ENCODE results near the gene PLCB1.

PLCB1 gene

DNA sequence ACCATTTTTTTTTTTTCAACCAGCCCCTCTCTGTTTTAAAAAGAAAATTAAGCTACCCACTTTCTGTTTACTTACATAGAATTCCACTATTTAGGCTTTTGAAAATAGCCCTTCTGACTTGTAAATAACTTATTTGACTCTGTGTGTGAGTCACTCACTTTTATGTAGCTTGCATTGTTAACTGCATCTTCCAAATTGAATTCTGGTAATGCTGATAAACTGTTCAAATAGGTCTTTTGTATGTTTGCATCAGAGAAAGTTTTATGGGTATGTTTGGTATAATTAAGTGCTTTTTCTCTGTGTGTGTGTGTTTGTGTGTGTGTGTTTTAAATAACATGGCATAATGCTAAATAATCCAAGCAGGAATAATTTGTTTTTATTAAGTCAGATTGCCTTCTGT lies 360.1 kb downstream of the PLCB1 start:
- Histone ChIP-seq H3K36me3 (ENCODE audit: control insufficient read depth in 1 of 2, insufficient read depth in 2 of 2, low read length in 2 of 2) (no peaks in the 10 kb centered on the region), H3K27me3 (ENCODE audit: low read depth, low read length) (no peaks in the 10 kb centered on the region), H3K27ac (ENCODE audit: low read length) (no peak overlapping the region), H3K9me3 (ENCODE audit: control insufficient read depth in 1 of 2, low read length in 2 of 2) (no peaks in the 10 kb centered on the region), H3K4me3 (ENCODE audit: low read depth in 1 of 2, low read length in 2 of 2) (no peak overlapping the region), H3K4me1 (ENCODE audit: control insufficient read depth in 1 of 2, insufficient read depth in 2 of 2, low read length in 2 of 2) (peaks cover 0 to 25% of the 10 kb centered on the region in 2 donors)

DNA sequence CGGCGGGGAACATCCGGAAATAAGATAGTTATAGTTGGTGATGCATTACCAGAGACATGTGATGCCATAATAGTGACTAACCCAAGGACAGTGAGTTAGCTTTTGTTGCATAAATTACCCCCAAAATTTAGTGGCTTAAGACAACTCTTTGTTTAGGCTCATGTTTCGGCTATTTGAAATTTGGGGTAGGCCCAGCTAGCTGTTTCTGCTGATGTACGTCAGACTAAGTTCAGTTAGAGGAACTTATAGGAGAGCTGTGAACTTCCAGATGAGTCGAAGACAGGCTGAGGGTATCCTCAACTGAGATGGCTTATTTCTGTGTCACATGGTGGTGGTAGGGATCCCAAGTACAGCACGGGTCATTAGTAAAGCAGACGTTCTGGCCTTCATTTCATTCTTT lies 366.5 kb downstream of the PLCB1 start:
- no peaks in the 10 kb centered on the region for H3K36me3 ChIP-seq (ENCODE audit: control insufficient read depth in 1 of 2, insufficient read depth in 2 of 2, low read length in 2 of 2)
- H3K4me1 ChIP-seq (ENCODE audit: control insufficient read depth in 1 of 2, insufficient read depth in 2 of 2, low read length in 2 of 2), result peaks cover 0 to 4% of the 10 kb centered on the region in 2 donors
- no peak overlapping the region for H3K27ac ChIP-seq (ENCODE audit: low read length)
- H3K27me3 ChIP-seq (ENCODE audit: low read depth, low read length), result no peaks in the 10 kb centered on the region
- H3K4me3 ChIP-seq (ENCODE audit: low read depth in 1 of 2, low read length in 2 of 2), result no peak overlapping the region
- no peaks in the 10 kb centered on the region for H3K9me3 ChIP-seq (ENCODE audit: control insufficient read depth in 1 of 2, low read length in 2 of 2)

DNA sequence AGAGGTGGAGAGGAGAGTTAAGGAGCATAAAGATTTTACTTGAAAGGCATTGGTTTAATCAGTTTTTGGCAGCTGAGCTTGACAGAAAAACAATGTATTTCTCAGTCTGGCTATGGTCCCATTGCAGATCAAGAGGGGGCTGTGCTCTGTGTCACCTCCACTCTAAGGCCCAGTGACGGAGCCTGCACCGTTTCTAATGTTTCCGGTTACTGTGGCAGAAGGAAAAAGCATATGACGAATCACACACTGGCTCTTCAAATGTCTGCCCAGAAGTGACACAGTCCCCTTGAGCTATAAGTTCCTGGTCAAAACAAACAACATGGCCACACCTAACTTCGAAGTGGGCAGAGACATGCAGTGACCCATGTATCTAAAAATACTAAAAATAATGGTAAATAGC lies 372.0 kb downstream of the PLCB1 start:
- Histone ChIP-seq H3K9me3 (ENCODE audit: control insufficient read depth in 1 of 2, low read length in 2 of 2) (no peaks in the 10 kb centered on the region), H3K27ac (ENCODE audit: low read length) (no peak overlapping the region), H3K4me1 (ENCODE audit: control insufficient read depth in 1 of 2, insufficient read depth in 2 of 2, low read length in 2 of 2) (no peaks in the 10 kb centered on the region), H3K4me3 (ENCODE audit: low read depth in 1 of 2, low read length in 2 of 2) (no peak overlapping the region), H3K36me3 (ENCODE audit: control insufficient read depth in 1 of 2, insufficient read depth in 2 of 2, low read length in 2 of 2) (no peaks in the 10 kb centered on the region), H3K27me3 (ENCODE audit: low read depth, low read length) (no peaks in the 10 kb centered on the region)

DNA sequence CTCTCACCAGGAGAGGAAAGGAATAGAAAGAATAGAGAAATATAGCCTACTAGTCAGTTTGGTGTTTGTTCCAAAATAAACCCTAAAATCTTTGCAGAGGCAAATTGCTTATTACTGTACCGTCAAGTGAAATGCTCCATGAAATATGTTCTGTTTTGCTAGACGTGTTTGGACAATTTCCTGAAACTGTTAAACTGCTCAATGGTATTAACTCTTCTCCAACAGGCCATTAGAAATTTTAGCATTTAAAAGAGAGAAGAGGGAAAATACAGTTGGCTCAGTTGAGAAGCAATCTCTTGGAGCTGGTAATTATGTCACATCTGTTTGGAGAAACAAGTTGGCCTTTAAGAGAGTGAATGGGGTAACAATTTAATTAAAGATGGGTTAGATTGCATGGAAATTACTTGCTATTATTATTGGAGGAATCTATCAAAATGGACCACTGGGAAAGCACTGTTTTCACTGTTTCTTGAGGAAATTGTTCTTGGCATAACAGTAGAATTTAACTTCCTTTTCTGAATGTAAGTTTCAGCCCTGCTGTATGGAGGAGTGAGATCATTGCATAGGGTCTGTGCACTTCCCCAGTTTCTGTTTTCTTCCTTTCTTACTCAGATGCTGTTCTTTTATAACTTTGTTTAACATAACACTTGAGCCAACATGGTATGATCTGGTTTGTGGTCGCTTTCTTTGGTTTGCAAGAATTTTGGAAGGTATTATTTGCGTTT lies 373.6 kb downstream of the PLCB1 start:
- Histone ChIP-seq H3K27me3 (ENCODE audit: low read depth, low read length) (no peaks in the 10 kb centered on the region), H3K36me3 (ENCODE audit: control insufficient read depth in 1 of 2, insufficient read depth in 2 of 2, low read length in 2 of 2) (no peaks in the 10 kb centered on the region), H3K27ac (ENCODE audit: low read length) (no peak overlapping the region), H3K4me1 (ENCODE audit: control insufficient read depth in 1 of 2, insufficient read depth in 2 of 2, low read length in 2 of 2) (no peaks in the 10 kb centered on the region), H3K4me3 (ENCODE audit: low read depth in 1 of 2, low read length in 2 of 2) (no peak overlapping the region), H3K9me3 (ENCODE audit: control insufficient read depth in 1 of 2, low read length in 2 of 2) (no peaks in the 10 kb centered on the region)

DNA sequence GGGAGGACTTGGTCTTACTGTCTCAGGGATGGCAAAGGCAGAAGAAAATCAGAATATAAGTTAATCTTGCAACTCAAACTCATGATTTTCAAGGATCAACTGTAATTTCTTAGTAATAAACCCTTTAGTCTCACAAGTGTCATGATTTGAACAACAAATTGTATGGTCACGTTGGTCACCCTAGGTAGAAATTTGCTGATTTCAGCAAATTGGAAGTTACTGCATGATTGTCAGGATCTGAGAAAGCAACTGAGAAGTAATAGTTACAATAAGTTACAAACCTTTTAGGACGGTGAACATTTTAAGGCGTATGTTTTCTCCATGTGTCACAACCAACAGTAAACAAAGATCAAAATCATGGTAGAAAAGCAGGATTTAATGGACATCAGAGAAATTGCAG lies 375.2 kb downstream of the PLCB1 start:
- H3K36me3 ChIP-seq (ENCODE audit: control insufficient read depth in 1 of 2, insufficient read depth in 2 of 2, low read length in 2 of 2), result no peaks in the 10 kb centered on the region
- no peak overlapping the region for H3K27ac ChIP-seq (ENCODE audit: low read length)
- H3K9me3 ChIP-seq (ENCODE audit: control insufficient read depth in 1 of 2, low read length in 2 of 2), result no peaks in the 10 kb centered on the region
- no peak overlapping the region for H3K4me3 ChIP-seq (ENCODE audit: low read depth in 1 of 2, low read length in 2 of 2)
- H3K4me1 ChIP-seq (ENCODE audit: control insufficient read depth in 1 of 2, insufficient read depth in 2 of 2, low read length in 2 of 2), result no peaks in the 10 kb centered on the region
- H3K27me3 ChIP-seq (ENCODE audit: low read depth, low read length), result no peaks in the 10 kb centered on the region

DNA sequence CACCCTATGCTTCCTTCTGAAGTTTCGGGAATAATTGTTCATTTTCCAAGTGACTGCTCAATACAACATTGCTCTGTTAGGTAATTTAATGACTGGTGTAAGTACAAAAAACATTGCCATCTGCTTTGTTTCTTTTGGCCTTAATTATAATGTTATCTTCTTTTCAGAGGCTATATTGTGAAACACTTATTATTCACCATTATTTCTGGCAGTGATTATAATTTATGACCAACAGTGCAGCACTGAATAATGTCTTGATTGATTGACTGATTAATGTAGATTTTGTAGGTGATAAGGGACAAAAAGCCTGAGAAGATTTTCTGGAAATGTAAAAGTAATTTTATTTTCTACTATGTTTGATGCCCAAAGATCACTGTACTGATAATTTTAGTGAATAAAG lies 377.7 kb downstream of the PLCB1 start:
- Histone ChIP-seq H3K36me3 (ENCODE audit: control insufficient read depth in 1 of 2, insufficient read depth in 2 of 2, low read length in 2 of 2) (no peaks in the 10 kb centered on the region), H3K9me3 (ENCODE audit: control insufficient read depth in 1 of 2, low read length in 2 of 2) (no peaks in the 10 kb centered on the region), H3K4me1 (ENCODE audit: control insufficient read depth in 1 of 2, insufficient read depth in 2 of 2, low read length in 2 of 2) (no peaks in the 10 kb centered on the region), H3K4me3 (ENCODE audit: low read depth in 1 of 2, low read length in 2 of 2) (no peak overlapping the region), H3K27me3 (ENCODE audit: low read depth, low read length) (no peaks in the 10 kb centered on the region), H3K27ac (ENCODE audit: low read length) (no peak overlapping the region)

DNA sequence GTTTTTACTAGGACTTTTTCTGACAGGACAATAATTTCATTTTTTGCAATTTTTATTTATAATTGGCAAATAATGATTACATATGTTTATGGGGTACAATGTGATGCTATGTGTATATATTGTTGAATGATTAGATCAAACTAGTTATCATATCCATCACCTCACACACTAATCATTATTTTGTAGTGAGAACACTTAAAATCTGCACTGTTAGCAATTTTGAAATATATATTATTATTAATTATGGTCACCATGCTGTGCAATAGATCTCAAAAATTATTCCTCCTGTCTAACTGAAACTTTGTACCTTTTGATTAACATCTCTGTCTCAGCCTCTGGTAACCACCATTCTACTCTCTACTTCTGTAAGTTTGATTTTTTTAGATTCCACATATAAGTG lies 378.7 kb downstream of the PLCB1 start:
- no peak overlapping the region for H3K27ac ChIP-seq (ENCODE audit: low read length)
- no peaks in the 10 kb centered on the region for H3K27me3 ChIP-seq (ENCODE audit: low read depth, low read length)
- H3K36me3 ChIP-seq (ENCODE audit: control insufficient read depth in 1 of 2, insufficient read depth in 2 of 2, low read length in 2 of 2), result no peaks in the 10 kb centered on the region
- H3K9me3 ChIP-seq (ENCODE audit: control insufficient read depth in 1 of 2, low read length in 2 of 2), result no peaks in the 10 kb centered on the region
- H3K4me1 ChIP-seq (ENCODE audit: control insufficient read depth in 1 of 2, insufficient read depth in 2 of 2, low read length in 2 of 2), result no peaks in the 10 kb centered on the region
- no peak overlapping the region for H3K4me3 ChIP-seq (ENCODE audit: low read depth in 1 of 2, low read length in 2 of 2)

DNA sequence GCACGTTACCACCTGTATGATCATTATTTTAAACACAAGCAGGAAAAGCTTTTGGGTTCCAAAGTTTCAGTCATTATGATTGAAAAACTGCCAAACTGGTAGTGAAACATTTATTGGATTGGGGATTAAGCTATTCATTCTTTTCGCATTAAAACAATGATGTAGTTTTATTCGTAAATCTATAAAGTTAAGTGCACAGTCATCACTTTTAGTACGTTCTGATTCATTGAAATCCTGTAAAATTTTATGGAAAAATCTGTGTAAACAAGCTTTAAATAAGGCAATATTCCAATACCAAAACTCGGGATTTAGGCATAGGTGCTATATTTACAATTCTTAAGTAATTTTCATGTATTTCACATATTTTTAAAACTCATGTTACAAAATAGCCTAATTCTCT lies 379.9 kb downstream of the PLCB1 start:
- Histone ChIP-seq H3K4me1 (ENCODE audit: control insufficient read depth in 1 of 2, insufficient read depth in 2 of 2, low read length in 2 of 2) (no peaks in the 10 kb centered on the region), H3K36me3 (ENCODE audit: control insufficient read depth in 1 of 2, insufficient read depth in 2 of 2, low read length in 2 of 2) (no peaks in the 10 kb centered on the region), H3K4me3 (ENCODE audit: low read depth in 1 of 2, low read length in 2 of 2) (no peak overlapping the region), H3K27ac (ENCODE audit: low read length) (no peak overlapping the region), H3K27me3 (ENCODE audit: low read depth, low read length) (no peaks in the 10 kb centered on the region), H3K9me3 (ENCODE audit: control insufficient read depth in 1 of 2, low read length in 2 of 2) (no peaks in the 10 kb centered on the region)

DNA sequence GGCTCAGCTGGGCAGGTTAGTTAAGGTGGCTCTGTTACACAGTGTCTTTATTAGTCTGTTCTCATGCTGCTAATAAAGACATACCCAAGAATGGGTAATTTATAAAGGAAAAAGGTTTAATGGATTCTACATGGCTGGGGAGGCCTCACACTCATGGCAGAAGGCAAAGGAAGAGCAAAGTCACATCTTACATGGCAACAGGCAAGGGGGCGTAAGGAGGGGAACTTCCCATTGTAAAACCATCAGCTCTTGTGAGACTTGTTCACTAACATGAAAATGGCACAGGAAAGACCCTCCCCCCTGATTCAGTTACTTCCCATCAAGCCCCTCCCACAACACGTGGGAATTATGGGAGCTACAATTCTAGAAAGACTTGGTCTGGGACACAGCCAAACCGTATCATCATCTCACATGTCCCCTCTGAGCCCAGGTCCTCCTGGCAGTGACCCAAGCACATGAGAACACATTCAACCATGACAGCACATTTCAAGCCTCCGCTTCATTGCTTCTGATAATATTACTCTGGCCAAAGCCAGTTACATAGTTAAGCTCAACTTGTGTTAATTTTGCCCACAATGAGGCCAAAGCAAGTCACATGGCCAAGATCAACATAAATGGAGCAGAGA lies 383.9 kb downstream of the PLCB1 start:
- H3K36me3 ChIP-seq (ENCODE audit: control insufficient read depth in 1 of 2, insufficient read depth in 2 of 2, low read length in 2 of 2), result no peaks in the 10 kb centered on the region
- no peak overlapping the region for H3K27ac ChIP-seq (ENCODE audit: low read length)
- no peaks in the 10 kb centered on the region for H3K9me3 ChIP-seq (ENCODE audit: control insufficient read depth in 1 of 2, low read length in 2 of 2)
- no peaks in the 10 kb centered on the region for H3K4me1 ChIP-seq (ENCODE audit: control insufficient read depth in 1 of 2, insufficient read depth in 2 of 2, low read length in 2 of 2)
- no peaks in the 10 kb centered on the region for H3K27me3 ChIP-seq (ENCODE audit: low read depth, low read length)
- no peak overlapping the region for H3K4me3 ChIP-seq (ENCODE audit: low read depth in 1 of 2, low read length in 2 of 2)

DNA sequence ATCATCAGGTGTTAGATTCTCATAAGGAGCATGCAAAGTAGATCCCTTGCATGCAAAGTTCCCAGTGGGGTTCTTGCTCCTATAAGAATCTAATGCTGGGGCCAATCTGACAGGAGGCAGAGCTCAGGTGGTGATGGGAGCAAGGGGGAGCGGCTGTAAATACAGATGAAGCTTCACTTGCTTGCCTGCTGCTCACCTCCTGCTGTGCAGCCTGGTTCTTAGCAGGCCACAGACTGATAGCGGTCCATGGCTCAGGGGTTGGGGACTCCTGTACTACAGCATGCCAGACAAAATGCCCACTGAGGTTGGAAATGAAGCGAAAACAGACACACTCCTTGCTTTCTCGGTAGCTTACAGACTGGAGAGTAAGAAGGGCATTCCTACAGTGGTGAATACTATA lies 386.8 kb downstream of the PLCB1 start:
- Histone ChIP-seq H3K36me3 (ENCODE audit: control insufficient read depth in 1 of 2, insufficient read depth in 2 of 2, low read length in 2 of 2) (no peaks in the 10 kb centered on the region), H3K27me3 (ENCODE audit: low read depth, low read length) (no peaks in the 10 kb centered on the region), H3K4me3 (ENCODE audit: low read depth in 1 of 2, low read length in 2 of 2) (no peak overlapping the region), H3K4me1 (ENCODE audit: control insufficient read depth in 1 of 2, insufficient read depth in 2 of 2, low read length in 2 of 2) (no peaks in the 10 kb centered on the region), H3K9me3 (ENCODE audit: control insufficient read depth in 1 of 2, low read length in 2 of 2) (no peaks in the 10 kb centered on the region), H3K27ac (ENCODE audit: low read length) (no peak overlapping the region)

DNA sequence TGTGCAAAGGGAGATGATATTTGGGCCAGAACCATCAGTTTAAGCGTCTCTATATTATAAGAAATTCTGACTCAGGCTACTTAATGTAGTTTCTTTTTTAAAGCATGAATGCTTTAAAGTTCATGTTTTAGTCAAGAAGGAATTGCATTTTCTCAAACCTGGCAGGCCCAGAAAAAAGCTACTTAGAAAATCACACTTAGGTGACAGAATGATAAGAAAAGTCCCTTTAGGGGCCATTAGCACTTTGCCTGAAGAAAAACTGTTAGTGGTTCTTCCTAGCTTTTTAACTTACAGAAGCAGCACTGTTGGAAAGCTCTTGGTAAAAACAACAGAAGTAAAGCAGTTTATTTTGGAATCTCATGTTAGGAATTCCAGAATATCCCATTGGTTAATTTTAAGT lies 387.8 kb downstream of the PLCB1 start:
- no peak overlapping the region for H3K27ac ChIP-seq (ENCODE audit: low read length)
- no peak overlapping the region for H3K4me3 ChIP-seq (ENCODE audit: low read depth in 1 of 2, low read length in 2 of 2)
- no peaks in the 10 kb centered on the region for H3K4me1 ChIP-seq (ENCODE audit: control insufficient read depth in 1 of 2, insufficient read depth in 2 of 2, low read length in 2 of 2)
- no peaks in the 10 kb centered on the region for H3K9me3 ChIP-seq (ENCODE audit: control insufficient read depth in 1 of 2, low read length in 2 of 2)
- H3K27me3 ChIP-seq (ENCODE audit: low read depth, low read length), result no peaks in the 10 kb centered on the region
- no peaks in the 10 kb centered on the region for H3K36me3 ChIP-seq (ENCODE audit: control insufficient read depth in 1 of 2, insufficient read depth in 2 of 2, low read length in 2 of 2)

DNA sequence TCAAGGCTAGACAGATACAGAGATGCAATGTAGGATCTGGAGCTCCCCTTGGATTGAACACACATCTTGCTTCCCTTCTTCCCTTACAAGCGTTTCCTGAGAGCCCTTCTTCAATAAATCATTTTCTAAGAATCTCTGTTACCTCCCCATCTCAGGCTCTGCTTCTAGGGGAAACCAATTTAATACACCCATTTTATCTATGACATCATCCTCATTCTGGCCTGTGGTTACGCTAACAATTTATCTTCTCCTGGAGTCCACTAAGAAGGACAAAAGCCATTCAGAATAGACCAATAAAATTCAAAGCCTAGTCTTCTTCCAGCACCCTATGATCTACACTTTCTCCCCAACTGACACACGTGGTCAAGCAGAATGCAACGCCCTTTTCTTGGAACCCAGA lies 390.1 kb downstream of the PLCB1 start:
- H3K27ac ChIP-seq (ENCODE audit: low read length), result no peak overlapping the region
- H3K36me3 ChIP-seq (ENCODE audit: control insufficient read depth in 1 of 2, insufficient read depth in 2 of 2, low read length in 2 of 2), result no peaks in the 10 kb centered on the region
- no peak overlapping the region for H3K4me3 ChIP-seq (ENCODE audit: low read depth in 1 of 2, low read length in 2 of 2)
- no peaks in the 10 kb centered on the region for H3K9me3 ChIP-seq (ENCODE audit: control insufficient read depth in 1 of 2, low read length in 2 of 2)
- H3K27me3 ChIP-seq (ENCODE audit: low read depth, low read length), result no peaks in the 10 kb centered on the region
- no peaks in the 10 kb centered on the region for H3K4me1 ChIP-seq (ENCODE audit: control insufficient read depth in 1 of 2, insufficient read depth in 2 of 2, low read length in 2 of 2)
